Measurements from ENCODE around the gene GPBP1.
"Not testable (repeated sequence)": the region's sequence is repeated elsewhere in the genome, so short reads cannot be mapped to it uniquely, and the experiment has no call there.

Gene GPBP1

DNA sequence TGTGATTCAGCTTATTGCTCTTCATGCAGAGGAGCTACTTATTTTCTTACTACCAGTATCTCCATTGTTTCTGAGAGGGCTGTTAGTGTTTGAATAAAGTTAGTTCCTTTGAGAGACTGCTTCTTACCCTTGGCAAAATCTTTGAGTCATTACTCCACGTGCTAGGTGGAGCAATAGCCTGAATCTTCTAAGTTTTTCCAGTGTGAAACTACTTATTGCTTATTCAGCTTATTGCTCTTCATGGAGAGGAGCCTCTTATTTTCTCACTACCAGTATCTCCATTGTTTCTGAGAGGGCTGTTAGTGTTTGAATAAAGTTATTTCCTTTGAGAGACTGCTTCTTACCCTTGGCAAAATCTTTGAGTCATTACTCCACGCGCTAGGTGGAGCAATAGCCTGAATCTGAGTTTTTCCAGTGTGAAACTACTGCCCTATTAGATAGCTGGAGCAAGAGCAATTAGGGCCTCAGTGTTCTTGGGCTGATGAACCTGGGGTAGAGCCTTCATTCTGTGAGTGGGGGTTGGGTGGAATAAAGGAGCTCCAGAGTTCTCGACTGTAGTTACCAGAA is 41.9 kb downstream of the GPBP1 start:
- no peak for DNase-seq

DNA sequence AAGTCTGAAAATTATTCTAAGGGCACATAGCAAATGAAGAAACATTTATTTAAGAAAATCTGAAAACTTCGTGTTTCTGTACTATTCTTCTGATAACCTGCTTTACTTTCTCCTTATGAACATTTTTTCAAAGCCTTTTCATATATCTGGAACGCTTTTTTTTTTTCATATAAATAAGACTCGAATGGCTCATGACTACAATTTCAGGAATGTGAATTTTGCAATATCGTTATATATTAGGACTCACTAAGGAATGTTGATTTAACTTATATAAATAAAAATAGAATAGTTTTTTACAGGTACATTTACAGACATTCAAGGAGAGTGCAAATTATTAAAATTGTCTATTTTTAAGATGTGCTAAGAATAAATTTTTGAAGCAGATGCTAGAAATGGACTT is 42.9 kb downstream of the GPBP1 start:
- no peak for DNase-seq

DNA sequence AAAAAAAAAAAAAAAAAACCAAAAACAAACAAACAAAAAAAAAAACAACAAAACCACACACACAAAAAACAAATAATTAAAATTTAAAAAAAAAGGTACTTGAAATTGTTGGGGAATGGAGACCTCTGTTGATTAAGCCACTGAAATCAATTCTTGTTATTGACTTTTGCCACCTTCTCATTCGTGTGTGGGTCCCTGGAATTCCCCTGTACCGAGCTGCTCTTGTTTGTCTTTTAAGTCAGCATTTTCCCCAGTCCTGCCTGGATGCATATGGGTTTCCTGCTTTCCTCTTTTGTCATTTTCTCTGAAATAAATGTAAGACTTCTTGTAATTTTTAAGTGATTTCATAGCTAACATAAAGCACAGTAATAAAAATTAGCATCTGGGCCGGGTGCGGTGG is 45.5 kb downstream of the GPBP1 start:
- DNase-seq: no peak

DNA sequence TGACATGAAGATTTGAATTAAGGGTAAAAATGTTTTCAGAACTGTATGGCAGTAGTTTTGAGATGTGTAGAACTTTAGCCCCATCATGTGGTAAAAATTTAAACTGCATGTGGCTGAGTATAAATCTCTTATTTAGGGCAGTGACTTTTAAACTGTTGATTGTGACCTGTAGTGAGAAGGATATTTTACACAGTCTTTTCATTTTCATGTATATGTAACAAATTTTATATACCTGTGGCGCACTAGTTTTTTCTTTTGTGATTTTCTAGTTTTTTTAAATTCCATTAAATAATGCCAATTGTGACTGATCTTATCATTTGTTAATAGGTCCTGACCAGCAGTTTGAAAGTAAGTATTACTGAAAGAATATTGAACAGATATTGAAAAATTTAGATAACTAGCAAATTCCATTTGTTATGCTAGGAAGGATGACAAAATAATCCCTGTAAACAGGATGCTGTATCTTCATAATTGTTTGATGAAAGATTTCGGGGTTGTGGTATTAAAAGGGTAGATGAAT is 47.2 kb downstream of the GPBP1 start:
- peak; percentile 24 for DNase-seq

DNA sequence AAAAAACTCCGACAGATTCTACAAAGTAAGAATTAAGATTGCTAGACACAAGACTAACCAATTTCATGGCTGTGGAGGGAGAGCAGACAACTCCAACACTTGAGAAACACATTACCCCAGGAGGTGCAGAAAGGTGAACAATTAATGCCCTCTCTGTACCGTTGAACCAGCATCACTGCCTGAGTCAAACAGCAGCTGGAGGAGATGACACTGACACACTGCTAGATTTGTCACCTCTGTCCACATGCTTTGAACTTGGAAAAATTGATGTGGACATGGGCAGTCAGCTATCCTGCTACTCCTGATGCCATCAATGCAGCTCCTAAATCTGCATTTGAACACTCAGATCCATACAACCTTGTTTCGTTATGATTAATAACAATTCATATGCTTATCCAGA is 51.7 kb downstream of the GPBP1 start:
- no peak for DNase-seq

DNA sequence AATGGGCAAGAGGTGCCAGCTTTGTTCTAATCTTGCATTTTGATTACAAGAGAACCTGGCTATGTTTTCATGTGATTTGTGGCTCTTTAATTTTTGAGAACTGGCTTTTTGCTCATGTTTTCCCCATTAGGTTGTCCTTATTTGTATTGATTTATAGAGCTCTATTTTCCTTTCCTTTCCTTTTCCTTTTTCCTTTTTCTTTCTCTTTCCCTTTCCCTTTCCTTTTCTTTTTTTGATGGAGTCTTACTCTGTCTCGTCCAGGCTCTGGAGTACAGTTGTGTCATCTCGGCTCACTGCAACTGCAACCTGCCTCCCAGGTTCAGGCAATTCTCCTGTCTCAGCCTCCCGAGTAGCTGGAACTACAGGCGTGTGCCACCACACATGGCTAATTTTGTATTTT is 55.5 kb downstream of the GPBP1 start:
- DNase-seq: no peak

DNA sequence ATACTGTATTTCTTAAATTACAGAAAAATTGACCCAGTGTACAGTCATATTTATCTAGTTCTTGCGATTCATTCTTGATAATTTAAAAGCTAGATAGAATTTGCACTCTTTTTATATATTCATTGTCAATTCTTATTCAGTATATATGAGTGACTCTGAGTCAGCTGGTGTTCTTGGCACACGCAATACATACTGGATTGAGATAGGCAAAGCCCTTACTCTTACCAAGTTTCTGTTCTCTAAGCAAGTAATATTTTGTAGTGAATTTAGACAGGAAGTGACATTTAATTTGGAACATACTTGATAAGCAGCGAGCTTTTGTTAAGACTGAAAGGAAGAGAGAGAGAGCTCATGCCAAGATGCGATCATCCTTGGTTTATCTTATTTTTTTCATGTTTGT is 57.7 kb downstream of the GPBP1 start:
- DNase-seq: no peak

DNA sequence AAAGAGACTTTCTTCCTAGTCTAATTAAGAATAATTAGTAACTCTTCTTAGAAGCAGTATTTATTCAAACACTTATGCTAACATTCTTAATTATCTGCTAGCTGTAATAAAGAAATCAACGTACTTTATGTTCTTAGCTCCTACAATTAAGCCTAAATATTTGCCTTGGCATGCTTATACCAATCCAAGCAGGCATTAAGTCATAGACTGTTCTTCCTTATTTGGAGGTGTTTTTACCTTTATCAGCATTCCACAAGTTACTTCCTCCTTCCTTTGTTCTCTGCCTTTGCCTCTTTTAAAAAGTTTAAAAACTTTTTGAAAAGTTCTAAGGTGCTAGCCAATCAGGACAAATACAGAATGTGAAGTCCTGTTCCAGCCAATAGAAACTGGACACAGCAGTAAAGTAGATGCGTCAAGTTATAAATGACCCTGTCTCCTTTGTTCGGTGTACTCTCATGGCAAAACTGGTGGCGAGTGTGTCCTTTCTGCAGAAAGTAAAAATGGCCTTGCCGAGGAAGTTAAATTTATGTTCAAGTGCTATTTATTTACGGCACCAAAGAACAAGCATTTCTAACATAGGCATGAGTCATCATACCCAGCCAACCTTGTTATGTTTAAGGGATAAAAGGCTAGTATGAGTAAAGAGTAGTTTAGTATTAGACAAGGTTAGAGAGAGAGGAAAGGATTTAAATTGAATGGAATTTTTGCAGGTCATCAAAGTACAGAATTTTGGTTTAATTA is 58.6 kb downstream of the GPBP1 start:
- DNase-seq: no peak

DNA sequence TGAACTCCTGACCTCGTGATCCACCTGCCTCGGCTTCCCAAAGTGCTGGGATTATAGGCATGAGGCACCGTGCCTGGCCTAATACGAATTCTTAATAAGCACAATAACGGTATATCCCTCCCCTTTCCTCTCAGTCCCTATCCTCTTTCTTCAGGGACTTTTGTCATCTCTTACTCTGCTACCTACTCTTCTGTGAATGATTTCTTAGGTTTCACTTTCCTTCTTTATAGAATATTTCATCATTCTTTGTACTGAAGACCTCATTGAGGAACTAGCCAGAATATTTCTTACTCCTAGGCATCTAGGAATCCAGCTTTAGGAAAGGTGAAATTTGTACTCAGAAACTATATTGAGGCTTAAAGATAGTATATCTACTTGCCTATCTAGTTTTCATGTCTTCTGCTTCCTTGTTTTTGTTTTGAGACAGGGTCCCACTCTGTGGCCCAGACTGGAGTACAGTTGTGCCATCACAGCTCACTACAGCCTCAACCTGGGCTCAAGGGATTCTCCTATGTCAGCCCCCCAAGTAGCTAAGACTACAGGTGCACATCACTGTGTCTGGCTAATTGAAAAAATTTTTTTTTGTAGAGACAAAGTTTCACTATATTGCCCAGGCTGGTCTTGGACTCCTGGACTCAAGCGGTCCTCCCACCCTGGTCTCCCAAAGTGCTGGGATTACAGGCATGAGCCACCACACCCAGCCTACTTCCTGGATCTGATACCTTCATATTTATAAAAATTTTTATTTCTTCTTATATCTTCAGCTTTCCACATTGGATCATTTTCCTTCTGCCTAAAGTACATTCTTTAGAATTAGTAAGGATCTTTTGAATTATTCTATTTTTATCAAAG is 69.7 kb downstream of the GPBP1 start:
- DNase-seq: no peak

DNA sequence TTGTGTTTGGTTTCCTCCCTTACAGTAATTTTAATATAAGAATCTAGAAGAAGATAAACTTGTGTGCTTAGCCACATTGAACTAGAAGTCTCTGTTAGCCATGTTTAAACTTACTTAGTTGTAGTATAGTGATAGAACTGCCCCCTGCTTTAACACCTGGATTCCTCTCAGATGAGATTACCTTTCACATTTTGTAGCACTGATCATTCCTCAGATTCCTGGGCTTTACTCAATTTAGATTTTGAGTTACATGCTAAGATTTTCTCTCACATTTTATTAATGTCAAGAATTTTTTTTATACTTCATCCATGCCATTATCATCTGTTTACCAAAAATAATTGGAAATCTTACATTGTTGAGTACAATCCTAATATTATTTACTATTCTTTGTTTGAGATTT is 70.5 kb downstream of the GPBP1 start:
- DNase-seq: no peak

DNA sequence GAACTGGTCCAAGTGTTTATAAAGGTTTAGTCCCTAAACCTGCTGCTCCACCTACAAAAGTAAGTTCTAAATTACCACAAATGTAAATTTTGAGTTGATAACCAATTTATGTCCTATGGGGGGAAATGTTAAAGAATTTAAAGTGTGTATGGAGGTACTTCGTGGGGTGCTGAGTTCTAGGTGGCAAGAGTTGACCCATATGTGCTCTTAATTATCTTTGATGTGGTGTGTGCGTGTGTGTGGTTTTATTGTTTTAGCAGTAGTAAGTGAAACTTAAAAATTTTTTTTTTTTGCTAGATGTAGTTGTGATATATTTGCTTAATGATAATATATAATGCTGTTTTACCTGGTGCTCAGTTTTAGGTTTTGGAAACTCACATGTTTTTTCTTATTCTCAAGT is 72.6 kb downstream of the GPBP1 start:
- no peak for DNase-seq

DNA sequence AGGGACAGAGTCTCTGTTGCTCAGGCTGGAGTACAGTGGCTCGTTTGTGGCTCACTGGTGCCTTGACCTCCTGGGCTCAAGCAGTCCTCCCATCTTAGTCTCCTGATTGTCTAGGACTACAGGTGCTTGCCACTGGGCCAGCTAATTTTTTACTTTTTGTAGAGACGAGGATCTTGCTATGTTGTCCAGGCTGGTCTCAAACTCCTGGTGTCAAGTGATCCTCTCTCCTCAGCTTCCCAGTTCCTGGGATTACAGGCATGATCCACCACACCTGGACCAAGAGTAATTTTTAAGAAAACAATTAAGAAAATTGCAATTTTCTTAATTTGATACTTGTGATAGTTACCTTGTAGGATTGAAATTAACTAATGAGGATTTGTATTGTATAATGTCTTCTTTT is 73.9 kb downstream of the GPBP1 start:
- DNase-seq: no peak

DNA sequence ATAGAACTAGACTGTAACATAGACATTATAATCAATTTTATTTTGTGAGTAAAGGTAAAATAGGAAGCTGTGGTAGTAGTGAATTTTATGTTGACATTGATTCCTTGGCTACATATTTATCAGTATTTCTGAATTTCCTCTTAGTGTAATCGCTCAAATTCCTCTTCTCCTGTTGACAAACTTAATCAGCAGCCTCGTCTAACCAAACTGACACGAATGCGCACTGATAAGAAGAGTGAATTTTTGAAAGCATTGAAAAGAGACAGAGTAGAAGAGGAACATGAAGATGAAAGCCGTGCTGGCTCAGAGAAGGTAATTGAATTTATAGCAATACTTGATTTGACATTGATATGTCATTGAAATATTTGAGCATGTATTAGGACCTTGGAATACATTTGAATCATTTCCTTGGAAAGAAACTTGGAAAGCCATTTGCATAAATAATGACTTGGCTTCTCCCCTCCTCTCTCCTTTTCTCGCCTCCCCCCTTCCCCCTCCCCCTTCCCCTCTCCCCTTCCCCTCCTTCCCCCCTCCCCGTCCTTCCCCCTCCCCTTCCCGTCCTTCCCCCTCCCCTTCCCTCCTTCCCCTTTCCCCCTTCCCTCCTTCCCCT is 75.5 kb downstream of the GPBP1 start:
- DNase-seq: no peak

DNA sequence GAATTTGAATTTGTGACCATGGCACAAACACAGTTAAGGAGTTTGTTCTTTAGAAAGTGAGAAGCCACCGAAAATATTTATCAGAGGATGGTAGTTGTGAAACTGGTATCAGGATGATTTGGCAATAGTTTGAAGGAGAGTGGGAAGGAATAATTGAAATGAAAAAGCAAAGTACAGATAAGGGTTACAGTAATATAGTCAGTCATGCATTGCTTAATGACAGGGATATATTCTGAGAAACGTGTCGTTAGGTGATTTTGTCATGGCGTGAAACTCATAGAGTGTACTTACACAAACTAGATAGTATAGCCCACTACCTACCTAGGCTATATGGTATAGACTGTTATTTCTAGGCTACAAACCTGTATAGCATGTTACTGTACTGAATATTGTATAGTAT is 84.2 kb downstream of the GPBP1 start:
- no peak for DNase-seq

DNA sequence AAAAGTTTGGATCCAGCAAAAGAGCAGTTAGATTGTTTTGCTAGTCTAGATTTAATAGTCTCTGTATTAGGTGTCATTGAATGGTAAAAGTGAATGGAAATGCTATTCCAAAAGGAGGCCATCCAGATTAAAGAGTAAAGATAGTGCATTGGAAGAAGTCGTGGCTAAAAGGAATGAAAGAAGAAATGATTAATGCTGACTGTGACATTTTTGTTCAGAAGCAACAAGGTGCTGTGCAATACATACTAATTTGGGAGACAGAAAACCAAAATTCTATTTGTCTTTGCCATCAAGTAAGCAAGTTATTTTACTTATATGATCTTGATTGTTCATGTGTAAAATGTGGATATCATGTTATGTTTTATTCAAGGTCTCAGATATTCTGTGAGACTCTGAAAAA is 85.1 kb downstream of the GPBP1 start:
- no peak for DNase-seq

DNA sequence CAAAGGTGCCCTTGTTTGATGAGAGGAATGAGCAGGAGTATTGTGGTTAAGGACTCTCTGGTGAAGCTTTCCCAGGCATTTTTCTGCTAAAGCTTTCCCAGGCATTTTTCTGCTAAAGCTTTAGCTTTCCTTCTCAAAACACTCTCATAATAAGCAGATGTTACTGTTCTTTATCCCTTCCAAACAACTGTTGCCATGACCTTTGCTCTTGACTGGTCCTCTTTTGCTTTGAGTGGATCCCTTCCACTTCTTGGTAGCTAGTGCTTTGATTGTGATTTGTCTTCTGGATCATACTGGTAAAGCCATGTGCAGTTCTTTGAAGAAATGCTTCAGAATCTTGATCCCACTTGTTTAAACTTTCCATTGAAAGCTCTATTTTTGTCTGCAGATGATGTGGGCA is 85.8 kb downstream of the GPBP1 start:
- DNase-seq: no peak

DNA sequence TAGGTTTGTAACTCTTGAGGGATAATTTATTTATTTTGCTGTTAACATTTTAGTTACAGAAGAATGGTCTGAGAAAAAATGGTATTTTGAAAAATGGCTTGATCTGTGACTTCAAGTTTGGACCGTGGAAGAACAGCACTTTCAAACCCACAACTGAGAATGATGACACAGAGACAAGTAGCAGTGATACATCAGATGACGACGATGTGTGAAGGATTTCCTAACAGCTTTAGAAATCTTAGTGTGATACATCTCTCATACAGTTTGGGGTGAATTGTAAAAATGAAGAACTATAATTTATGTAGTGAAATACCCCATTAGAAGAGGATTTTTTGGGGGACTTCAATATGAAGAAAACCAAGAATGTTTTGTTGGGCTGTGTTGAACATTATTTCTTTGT is 88.7 kb downstream of the GPBP1 start:
- no peak for DNase-seq

DNA sequence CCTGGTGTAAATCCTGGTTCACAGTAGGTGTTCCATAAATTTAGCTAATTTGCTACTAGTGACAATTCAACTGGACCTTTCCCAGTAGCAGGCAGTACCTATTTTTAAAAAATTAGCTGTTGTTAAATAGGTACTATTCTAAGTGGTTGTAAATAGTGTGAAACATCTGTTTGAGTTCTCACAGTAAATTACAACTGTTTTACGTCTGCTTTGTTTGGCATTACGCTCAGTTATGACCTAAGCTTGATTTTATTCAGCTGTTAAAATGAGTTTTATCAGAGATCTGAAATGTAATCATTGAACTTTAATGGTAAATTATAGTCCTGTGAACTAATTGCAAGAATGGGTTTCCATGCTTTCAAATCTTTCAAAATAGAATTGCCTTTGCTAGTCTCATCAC is 93.9 kb downstream of the GPBP1 start:
- no peak for DNase-seq

DNA sequence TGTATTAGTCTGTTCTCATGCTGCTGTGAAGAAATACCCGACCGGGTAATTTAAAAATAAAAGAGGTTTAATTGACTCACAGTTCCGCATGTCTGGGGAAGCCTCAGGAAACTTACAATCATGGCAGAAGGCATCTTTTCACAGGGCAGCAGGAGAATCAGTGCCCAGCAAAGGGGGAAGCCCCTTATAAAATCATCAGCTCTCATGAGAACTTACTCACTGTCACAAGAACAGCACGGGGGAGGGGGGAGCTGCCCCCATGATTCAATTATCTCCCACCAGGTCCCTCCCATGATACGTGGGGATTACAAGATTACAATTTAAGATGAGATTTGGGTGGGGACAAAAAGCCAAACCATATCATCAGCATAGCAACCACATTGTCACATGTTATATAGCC is 102.5 kb downstream of the GPBP1 start:
- no peak for DNase-seq

DNA sequence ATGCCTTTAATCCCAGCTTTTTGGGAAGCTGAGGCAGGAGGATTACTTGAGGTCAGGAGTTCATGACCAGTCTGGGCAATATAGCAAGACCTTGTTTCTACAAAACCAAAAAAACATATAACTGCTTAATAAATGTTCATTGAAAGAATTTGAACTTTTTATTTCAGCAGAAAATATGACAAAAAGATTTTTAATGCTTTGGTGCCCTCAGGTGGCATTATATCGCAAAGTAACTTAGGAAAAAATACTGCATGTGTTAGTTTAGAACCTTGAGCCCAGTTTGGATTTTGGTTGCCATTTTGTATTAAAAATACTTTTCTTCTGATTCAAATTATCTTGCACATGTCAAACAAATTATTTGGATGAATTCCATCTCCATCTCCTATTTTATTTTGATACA is 103.2 kb downstream of the GPBP1 start:
- DNase-seq: peak; percentile 1

DNA sequence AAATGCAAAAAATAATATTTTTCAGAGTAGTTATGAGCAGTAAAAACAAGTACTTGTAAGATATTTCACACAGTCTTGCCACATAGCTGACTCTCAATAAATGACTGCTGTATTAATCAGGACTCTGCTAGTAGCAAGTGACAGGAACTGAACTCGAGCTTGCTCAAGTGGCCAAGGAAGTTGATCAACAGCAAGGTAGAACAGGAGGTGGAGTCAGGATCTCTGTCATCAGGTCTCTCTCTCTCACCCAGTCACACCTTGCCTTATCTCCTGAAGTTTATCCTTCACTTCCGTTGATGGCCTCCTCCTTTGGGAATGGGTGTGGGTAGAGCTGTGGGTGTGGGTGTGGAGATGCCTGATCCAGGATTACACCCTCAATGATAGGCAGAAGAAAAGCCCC is 107.0 kb downstream of the GPBP1 start:
- no peak for DNase-seq

DNA sequence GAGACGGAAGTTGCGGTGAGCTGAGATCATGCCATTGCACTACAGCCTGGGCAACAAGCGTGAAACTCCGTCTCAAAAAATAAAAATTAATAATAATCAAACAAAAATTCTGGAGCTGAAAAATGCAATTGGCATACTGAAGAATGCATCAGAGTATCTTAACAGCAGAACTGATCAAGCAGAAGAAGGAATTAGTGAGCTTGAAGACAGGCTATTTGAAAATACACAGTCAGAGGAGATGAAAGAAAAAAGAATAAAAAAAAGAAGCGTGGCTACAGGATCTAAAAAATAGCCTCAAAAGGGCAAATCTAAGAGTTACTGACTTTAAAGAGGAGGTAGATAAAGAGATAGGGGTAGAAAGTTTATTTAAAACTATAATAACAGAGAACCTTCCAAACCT is 111.2 kb downstream of the GPBP1 start:
- DNase-seq: not testable (repeated sequence)

DNA sequence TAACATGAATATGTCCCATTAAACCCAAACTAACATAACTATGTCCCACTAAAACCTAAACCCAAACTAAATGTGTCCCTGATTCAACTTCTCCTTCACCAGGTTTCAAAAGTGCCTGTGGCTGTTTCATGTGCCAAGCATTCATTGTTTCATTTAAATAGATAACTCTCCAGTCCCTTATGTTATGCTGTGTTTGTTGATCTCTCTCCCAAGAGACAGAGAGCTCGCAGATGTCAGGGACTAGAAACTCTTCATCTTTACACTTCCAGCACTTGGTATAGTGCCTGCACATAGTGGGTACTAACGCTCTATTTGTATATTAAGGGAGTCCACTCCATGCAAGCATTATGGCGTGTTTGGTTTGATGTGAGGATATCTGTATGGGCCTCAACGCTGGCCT is 118.0 kb downstream of the GPBP1 start:
- no peak for DNase-seq

DNA sequence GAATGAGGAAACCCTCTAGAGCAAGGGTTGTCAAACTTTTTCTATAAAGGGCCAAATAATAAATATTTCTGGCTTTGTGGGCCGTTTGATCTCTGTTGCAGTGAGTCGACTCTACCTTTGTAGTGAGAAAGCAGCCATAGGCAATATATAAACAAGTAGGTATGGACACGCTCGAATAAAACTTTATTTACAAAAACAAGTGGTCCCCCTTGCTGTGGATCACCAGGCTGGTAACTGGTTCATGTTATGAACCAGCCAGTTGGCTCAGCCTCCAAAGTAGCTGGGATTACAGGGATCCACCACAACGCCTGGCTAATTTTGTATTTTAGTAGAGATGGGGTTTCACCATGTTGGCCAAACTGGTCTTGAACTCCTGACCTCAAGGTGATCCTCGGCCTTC is 118.5 kb downstream of the GPBP1 start:
- DNase-seq: no peak

Measured in NCI-H1694 treated with DMSO at 0.1 percent for 48 hours (cell line).